ENCODE data around the gene TMED3. TPM values are rescaled to one million over a fixed set of nuclear protein-coding genes. Genes with fewer than 3 reads are reported as not detected.

The TMED3 gene
- total and polyA plus RNA-seq, 9 of the 15 experiments (the other 6 are each of a cell fraction or from before 2014, with no cell fraction given) = 6.1 to 89.6 (median 51.4) TPM

DNA sequence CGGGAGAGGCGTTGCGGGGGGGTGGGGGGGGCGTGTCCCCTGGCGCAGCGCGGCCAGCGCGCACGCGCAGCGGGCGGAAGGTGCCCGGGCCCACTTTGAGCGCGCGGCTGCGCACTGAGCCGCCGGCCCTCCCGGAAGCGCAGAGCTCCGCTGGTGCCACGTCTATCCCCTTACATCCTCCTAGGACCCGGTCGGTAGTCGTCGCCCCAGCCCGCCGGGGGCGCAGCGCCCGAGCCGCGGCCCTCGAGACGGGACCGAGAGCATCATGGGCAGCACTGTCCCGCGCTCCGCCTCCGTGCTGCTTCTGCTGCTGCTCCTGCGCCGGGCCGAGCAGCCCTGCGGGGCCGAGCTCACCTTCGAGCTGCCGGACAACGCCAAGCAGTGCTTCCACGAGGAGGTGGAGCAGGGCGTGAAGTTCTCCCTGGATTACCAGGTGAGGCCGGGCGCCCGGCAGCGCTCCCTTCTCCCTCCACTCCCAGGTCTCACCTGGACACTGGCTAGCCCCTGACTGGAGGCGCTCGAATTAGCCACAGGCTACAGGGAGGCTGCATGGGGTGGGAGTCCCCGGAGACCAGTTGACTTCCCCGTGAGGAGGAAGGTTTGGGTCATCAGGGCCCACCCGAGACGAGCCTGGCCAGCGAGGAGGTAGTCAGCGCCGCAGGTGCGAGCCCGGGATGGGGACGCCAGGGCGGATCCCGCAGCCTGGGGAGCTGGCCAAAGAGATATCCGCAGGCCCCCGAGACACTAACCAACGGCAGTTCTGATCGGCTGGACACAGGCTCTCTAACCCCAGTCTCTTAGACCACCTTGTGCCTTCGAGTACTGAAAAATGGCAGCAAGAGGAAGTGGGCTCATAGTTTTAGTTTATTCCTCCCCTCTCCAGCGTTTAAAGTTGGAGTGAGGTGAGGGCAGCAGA lies at the start of gene TMED3 (continued):
- TF ChIP-seq, protein P1, sequence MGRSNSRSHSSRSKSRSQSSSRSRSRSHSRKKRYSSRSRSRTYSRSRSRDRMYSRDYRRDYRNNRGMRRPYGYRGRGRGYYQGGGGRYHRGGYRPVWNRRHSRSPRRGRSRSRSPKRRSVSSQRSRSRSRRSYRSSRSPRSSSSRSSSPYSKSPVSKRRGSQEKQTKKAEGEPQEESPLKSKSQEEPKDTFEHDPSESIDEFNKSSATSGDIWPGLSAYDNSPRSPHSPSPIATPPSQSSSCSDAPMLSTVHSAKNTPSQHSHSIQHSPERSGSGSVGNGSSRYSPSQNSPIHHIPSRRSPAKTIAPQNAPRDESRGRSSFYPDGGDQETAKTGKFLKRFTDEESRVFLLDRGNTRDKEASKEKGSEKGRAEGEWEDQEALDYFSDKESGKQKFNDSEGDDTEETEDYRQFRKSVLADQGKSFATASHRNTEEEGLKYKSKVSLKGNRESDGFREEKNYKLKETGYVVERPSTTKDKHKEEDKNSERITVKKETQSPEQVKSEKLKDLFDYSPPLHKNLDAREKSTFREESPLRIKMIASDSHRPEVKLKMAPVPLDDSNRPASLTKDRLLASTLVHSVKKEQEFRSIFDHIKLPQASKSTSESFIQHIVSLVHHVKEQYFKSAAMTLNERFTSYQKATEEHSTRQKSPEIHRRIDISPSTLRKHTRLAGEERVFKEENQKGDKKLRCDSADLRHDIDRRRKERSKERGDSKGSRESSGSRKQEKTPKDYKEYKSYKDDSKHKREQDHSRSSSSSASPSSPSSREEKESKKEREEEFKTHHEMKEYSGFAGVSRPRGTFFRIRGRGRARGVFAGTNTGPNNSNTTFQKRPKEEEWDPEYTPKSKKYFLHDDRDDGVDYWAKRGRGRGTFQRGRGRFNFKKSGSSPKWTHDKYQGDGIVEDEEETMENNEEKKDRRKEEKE (IDR thresholded peaks at IDR 0.05; ENCODE audit: borderline replicate concordance in 1 of 2, control insufficient read depth in 1 of 2, low read depth in 2 of 2, low read length in 1 of 2) = no peak
- no peak for TF ChIP-seq TCF7 (IDR thresholded peaks at IDR 0.05; ENCODE audit: borderline replicate concordance)
- no peak for TF ChIP-seq KDM1A (IDR thresholded peaks at IDR 0.05)
- TF ChIP-seq SMARCA5 (IDR thresholded peaks at IDR 0.05) = no peak
- no peak for TF ChIP-seq CBX5 (IDR thresholded peaks at IDR 0.05; ENCODE audit: borderline replicate concordance, low read depth)
- TF ChIP-seq NCOA6 (IDR thresholded peaks at IDR 0.05) = no peak
- TF ChIP-seq JUNB (CRISPR knock-in tag; conservative IDR thresholded peaks at IDR 0.05) = no peak
- TF ChIP-seq SMARCE1 (IDR thresholded peaks at IDR 0.05) = 0 out of 2 replicates have a peak, but pooled peaks have one; percentile 25
- TF ChIP-seq NCOA4 (IDR thresholded peaks at IDR 0.05; ENCODE audit: partially characterized antibody) = no peak
- TF ChIP-seq TGIF2 (CRISPR knock-in tag; IDR thresholded peaks at IDR 0.05) = no peak
- TF ChIP-seq YBX1 (IDR thresholded peaks at IDR 0.05) = no peak
- no peak for TF ChIP-seq ETV5 (CRISPR knock-in tag; IDR thresholded peaks at IDR 0.05; ENCODE audit: low read depth)
- no peak for TF ChIP-seq CREB1 (IDR thresholded peaks at IDR 0.05)
- no peak for TF ChIP-seq CREB1 (CRISPR knock-in tag; IDR thresholded peaks at IDR 0.05)
- TF ChIP-seq RBM39 (optimal IDR thresholded peaks at IDR 0.05; ENCODE audit: low read depth, low read length) = no peak
- TF ChIP-seq ZBTB7A (IDR thresholded peaks at IDR 0.05; ENCODE audit: borderline replicate concordance, control insufficient read depth, low read depth, low read length) = no peak
